A549 (cell line): ENCODE data around the gene CDH4.

Experiments
- EP300 ChIP-seq, 2 experiments: fragments of >200 bp; sonication (Bioruptor Twin); formaldehyde crosslinking; IDR thresholded peaks; 2 replicates in 1 of 2; 3 replicates in 1 of 2; pipeline ENCODE4 v1.6.1; 2016 to 2017
- POLR2A ChIP-seq: IDR thresholded peaks from 2 replicates; pipeline ENCODE4 v1.6.1; 2012; ENCODE audit warnings: mild to moderate bottlenecking, low read length

DNA sequence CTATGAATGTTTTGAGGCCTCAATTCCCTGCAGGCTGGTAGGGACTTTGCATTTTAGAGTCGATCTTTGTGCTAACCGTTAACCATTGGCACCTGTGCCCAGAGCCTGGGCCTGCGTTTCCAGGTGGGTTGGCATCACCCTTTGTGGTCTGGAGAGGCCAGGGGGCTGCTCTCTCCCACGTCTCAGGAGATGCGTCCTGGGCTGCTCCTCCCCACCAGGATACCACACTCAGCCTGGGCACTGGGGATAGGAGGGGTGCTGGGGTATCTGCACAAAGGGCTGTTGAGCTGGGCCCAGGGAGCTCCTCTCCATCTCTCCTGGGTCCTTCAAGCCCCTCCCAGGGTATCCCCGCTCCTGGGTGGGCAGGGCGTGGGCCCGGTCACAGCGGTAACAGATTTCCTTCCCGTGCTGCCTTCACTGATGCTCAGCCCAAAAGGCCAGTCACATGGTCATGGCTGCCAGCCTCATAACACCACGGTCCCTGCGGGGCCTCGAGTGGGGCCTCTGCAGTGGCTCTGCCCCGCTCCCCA lies 547.4 kb downstream of the CDH4 start:
- TF ChIP-seq EP300 (IDR thresholded peaks at IDR 0.05) (no peak), POLR2A (no peak)
